Esophagus muscularis mucosa (tissue), 4 donors: ENCODE data around the gene TMCC3.

Experiments used
- CTCF ChIP-seq, 3 experiments: fragments of 200-600 bp in 2 of 3; fragments of 450-650 bp in 1 of 3; sonication (generic) in 2 of 3; IDR thresholded peaks; one replicate each; pipeline ENCODE4 v1.5.1; 2017 to 2019; ENCODE audit warnings: antibody characterized with exemption in 3 of 3, mild to moderate bottlenecking in 2 of 3, moderate library complexity in 1 of 3
- EP300 ChIP-seq: sonication (generic); formaldehyde crosslinking; IDR thresholded peaks from one replicate; pipeline ENCODE4 v1.6.1; 2017; ENCODE audit warnings: antibody characterized with exemption
- POLR2AphosphoS5 ChIP-seq, 2 donors: sonication (generic); formaldehyde crosslinking; IDR thresholded peaks; one replicate each; pipeline ENCODE4 v1.6.1; 2017; ENCODE audit warnings: antibody characterized with exemption in 2 of 2

DNA sequence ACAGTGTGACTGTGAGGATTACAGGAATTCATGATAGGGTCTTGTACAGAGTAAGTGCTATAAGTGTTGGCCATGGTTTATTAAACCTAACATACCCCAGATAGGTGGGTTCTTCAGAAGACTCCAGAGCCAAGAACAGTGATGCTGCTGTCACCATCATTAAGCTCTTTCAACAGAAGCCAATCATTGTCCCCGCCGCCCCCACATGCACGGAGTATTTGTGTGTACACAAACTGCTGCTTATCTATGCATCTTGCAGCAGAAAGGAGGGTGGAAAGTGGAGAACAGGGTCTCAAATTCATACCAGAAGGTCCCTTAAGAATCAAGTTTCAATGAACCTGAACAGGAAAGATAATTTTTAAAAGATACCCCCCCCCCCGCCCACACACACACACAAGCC lies 51.2 kb downstream of the TMCC3 start:
- TF ChIP-seq POLR2AphosphoS5 (IDR thresholded peaks at IDR 0.05) (no peak), CTCF (IDR thresholded peaks at IDR 0.05) (no peak), EP300 (no peak)
